Measurements from ENCODE around the gene SREK1IP1. TPM values are rescaled to one million over a fixed set of nuclear protein-coding genes. Genes with fewer than 3 reads are reported as not detected.

The SREK1IP1 gene
- total and polyA plus RNA-seq, 7 donors = 4.6 to 11.1 (median 6.9) TPM

- ATAC-seq = no peak
- TF ChIP-seq CTCF (IDR thresholded peaks at IDR 0.05) = no peak
- Histone ChIP-seq H3K4me3 (no peak overlapping the region), H3K27me3 (ENCODE audit: insufficient read depth in 3 of 3, low read length in 2 of 3) (no peaks in the 10 kb centered on the region), H3K36me3 (ENCODE audit: insufficient read depth in 1 of 2, low read depth in 1 of 2) (peaks cover 10 to 55% of the 10 kb centered on the region in 2 donors), H3K4me1 (no peaks in the 10 kb centered on the region), H3K27ac (no peak overlapping the region), H3K9me3 (no peaks in the 10 kb centered on the region)
- 95 to 97% (median 95%) methylated on average over 5 of the region's 5 CpGs for WGBS, 3 donors
- DNase-seq = no peak
- intact Hi-C loops (cut with DNase I) = no loop called here
Observed at GRCh38 chr5:64807520-64807919, 39.0 kb upstream of the SREK1IP1 start.

GRCh38 chr5:64806537-64806936, 38.0 kb upstream of the SREK1IP1 start:
- no peak for TF ChIP-seq CTCF (IDR thresholded peaks at IDR 0.05)
- no peaks in the 10 kb centered on the region for H3K27me3 ChIP-seq (ENCODE audit: insufficient read depth in 3 of 3, low read length in 2 of 3)
- peaks cover 10 to 65% of the 10 kb centered on the region in 2 donors for H3K36me3 ChIP-seq (ENCODE audit: insufficient read depth in 1 of 2, low read depth in 1 of 2)
- no peak overlapping the region for H3K4me3 ChIP-seq
- ATAC-seq (no peak), DNase-seq (no peak)
- 68 to 80% (median 70%) methylated on average over 2 of the region's 2 CpGs for WGBS, 3 donors
- intact Hi-C loops (cut with DNase I) = no loop called here
- no peaks in the 10 kb centered on the region for H3K9me3 ChIP-seq
- H3K27ac ChIP-seq = no peak overlapping the region
- H3K4me1 ChIP-seq = no peaks in the 10 kb centered on the region

- Histone ChIP-seq H3K36me3 (ENCODE audit: insufficient read depth in 1 of 2, low read depth in 1 of 2) (peaks cover 6 to 63% of the 10 kb centered on the region in 2 donors), H3K27me3 (ENCODE audit: insufficient read depth in 3 of 3, low read length in 2 of 3) (no peaks in the 10 kb centered on the region), H3K27ac (no peak overlapping the region), H3K4me3 (no peak overlapping the region), H3K4me1 (no peaks in the 10 kb centered on the region), H3K9me3 (no peaks in the 10 kb centered on the region)
- ATAC-seq = no peak
- no peak for DNase-seq
- no peak for TF ChIP-seq CTCF (IDR thresholded peaks at IDR 0.05)
- WGBS, 3 donors = 92 to 98% (median 93%) methylated on average over 2 of the region's 2 CpGs
- intact Hi-C loops (cut with DNase I) = no loop called here
Observed at GRCh38 chr5:64800926-64801325, 32.4 kb upstream of the SREK1IP1 start.

GRCh38 chr5:64796301-64796700, 27.8 kb upstream of the SREK1IP1 start:
- no peaks in the 10 kb centered on the region for H3K9me3 ChIP-seq
- intact Hi-C loops (cut with DNase I) = no loop called here
- no peak for ATAC-seq
- H3K27ac ChIP-seq = no peak overlapping the region
- no peak for DNase-seq
- H3K36me3 ChIP-seq (ENCODE audit: insufficient read depth in 1 of 2, low read depth in 1 of 2) = peaks cover 0 to 17% of the 10 kb centered on the region in 2 donors
- no peaks in the 10 kb centered on the region for H3K4me1 ChIP-seq
- TF ChIP-seq CTCF (IDR thresholded peaks at IDR 0.05) = no peak
- no peaks in the 10 kb centered on the region for H3K27me3 ChIP-seq (ENCODE audit: insufficient read depth in 3 of 3, low read length in 2 of 3)
- no peak overlapping the region for H3K4me3 ChIP-seq

- intact Hi-C loops (cut with DNase I) = no loop called here
- H3K9me3 ChIP-seq = no peaks in the 10 kb centered on the region
- 75 to 79% (median 77%) methylated on average over 3 of the region's 3 CpGs for WGBS, 3 donors
- no peak overlapping the region for H3K4me3 ChIP-seq
- H3K36me3 ChIP-seq (ENCODE audit: insufficient read depth in 1 of 2, low read depth in 1 of 2) = peaks cover 0 to 14% of the 10 kb centered on the region in 2 donors
- H3K27ac ChIP-seq = no peak overlapping the region
- no peak for TF ChIP-seq CTCF (IDR thresholded peaks at IDR 0.05)
- H3K4me1 ChIP-seq = no peaks in the 10 kb centered on the region
- ATAC-seq (no peak), DNase-seq (no peak)
- H3K27me3 ChIP-seq (ENCODE audit: insufficient read depth in 3 of 3, low read length in 2 of 3) = no peaks in the 10 kb centered on the region
Observed at GRCh38 chr5:64794053-64794770, 25.7 kb upstream of the SREK1IP1 start.
